Heart left ventricle (tissue), 13 donors: Measurements from ENCODE around the gene NLRC5.

ENCODE experiments used
- POLR2A ChIP-seq, 2 donors: fragments of 450-650 bp; IDR thresholded peaks; one replicate each; pipeline ENCODE4 v1.6.1; 2017; ENCODE audit warnings: antibody characterized with exemption in 2 of 2, mild to moderate bottlenecking in 2 of 2, moderate library complexity in 2 of 2
- TF ChIP-seq, protein P1 (sequence below), 12 donors: fragments of 200-600 bp; sonication (generic) in 4 of 12; IDR thresholded peaks; one replicate each; pipeline versions ENCODE4 v1.5.0 to v1.8.0; 2018 to 2022; ENCODE audit warnings: antibody characterized with exemption in 12 of 12, mild to moderate bottlenecking in 5 of 12
- donor health status: ischemic (EF 13 %, LVEDD 7.1; RV severe dilation, severe dysfunction).
- donor health status: DM: no; HTN: yes; CAD: no.
- donor health status: DM: no; HTN: no; CAD: no.
- donor health status: ischemic (EF 25% LVEDD 6.9; RV normal size, moderate dysfunction).
- donor health status: ischemic (EF 25% LVEDD 5.7; RV mildly dilated, moderate dysfunction).
- donor health status: ischemic (EF 35%, LVEDD 5.7; RV mildly dilated, moderate dysfunction).
- donor health status: nonischemic (EF 11% LVEDD 7.7; RV severe dilation, severe dysfunction).
- donor health status: DM: yes; HTN: yes; CAD: no.
- donor health status: PGD.
- donor health status: ischemic (EF 29% LVEDD 5.4; RV normal size, mild dysfunction).
- donor health status: nonischemic (EF 23%, LVEDD 6.1; RV moderate dilation, normal function).

GRCh38 chr16:57009643-57010170 lies 20.4 kb downstream of the NLRC5 start:
- TF ChIP-seq, protein P1, sequence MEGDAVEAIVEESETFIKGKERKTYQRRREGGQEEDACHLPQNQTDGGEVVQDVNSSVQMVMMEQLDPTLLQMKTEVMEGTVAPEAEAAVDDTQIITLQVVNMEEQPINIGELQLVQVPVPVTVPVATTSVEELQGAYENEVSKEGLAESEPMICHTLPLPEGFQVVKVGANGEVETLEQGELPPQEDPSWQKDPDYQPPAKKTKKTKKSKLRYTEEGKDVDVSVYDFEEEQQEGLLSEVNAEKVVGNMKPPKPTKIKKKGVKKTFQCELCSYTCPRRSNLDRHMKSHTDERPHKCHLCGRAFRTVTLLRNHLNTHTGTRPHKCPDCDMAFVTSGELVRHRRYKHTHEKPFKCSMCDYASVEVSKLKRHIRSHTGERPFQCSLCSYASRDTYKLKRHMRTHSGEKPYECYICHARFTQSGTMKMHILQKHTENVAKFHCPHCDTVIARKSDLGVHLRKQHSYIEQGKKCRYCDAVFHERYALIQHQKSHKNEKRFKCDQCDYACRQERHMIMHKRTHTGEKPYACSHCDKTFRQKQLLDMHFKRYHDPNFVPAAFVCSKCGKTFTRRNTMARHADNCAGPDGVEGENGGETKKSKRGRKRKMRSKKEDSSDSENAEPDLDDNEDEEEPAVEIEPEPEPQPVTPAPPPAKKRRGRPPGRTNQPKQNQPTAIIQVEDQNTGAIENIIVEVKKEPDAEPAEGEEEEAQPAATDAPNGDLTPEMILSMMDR (IDR thresholded peaks at IDR 0.05): no peak
- no peak for TF ChIP-seq POLR2A (IDR thresholded peaks at IDR 0.05)
